Ectodermal cell (in vitro differentiated cells): Measurements from ENCODE around the gene RPS21.

Experiments
- H3K27ac ChIP-seq: 2 replicates; pipeline ENCODE4 v1.7.0; 2013; ENCODE audit warnings: mild to moderate bottlenecking, low read depth, low read length; ENCODE audit not compliant: insufficient read depth, poor library complexity, severe bottlenecking
- H3K27me3 ChIP-seq: 2 replicates; pipeline ENCODE4 v1.7.0; 2013; ENCODE audit warnings: mild to moderate bottlenecking, low read length; ENCODE audit not compliant: insufficient read depth, control insufficient read depth, poor library complexity, severe bottlenecking
- H3K36me3 ChIP-seq: one replicate; pipeline ENCODE4 v1.7.0; 2013; ENCODE audit warnings: low read length; ENCODE audit not compliant: control insufficient read depth, insufficient read depth
- H3K4me1 ChIP-seq: one replicate; pipeline ENCODE4 v1.7.0; 2013; ENCODE audit warnings: low read length; ENCODE audit not compliant: control insufficient read depth, insufficient read depth
- H3K4me3 ChIP-seq: 2 replicates; pipeline ENCODE4 v1.7.0; 2013; ENCODE audit warnings: low read depth, low read length, control low read depth; ENCODE audit not compliant: insufficient read depth
- H3K9me3 ChIP-seq: 2 replicates; pipeline ENCODE4 v1.7.0; 2013; ENCODE audit warnings: mild to moderate bottlenecking, low read length, moderate library complexity; ENCODE audit not compliant: control insufficient read depth
- WGBS, 2 experiments: methylation state at CpG; one replicate each; pipeline ENCODE4 v1.1.7; 2013; ENCODE audit warnings: missing lambda C conversion rate in 2 of 2; 5-methylcytosine and 5-hydroxymethylcytosine counted together

RPS21 gene

GRCh38 chr20:62413896-62414481 is 27.1 kb downstream of the RPS21 start:
- Histone ChIP-seq H3K4me3 (no peak overlapping the region), H3K9me3 (no peaks in the 10 kb centered on the region), H3K27me3 (peaks cover 9% of the 10 kb centered on the region), H3K4me1 (no peaks in the 10 kb centered on the region), H3K36me3 (no peaks in the 10 kb centered on the region), H3K27ac (no peak overlapping the region)
- WGBS, 2 experiments = 87 to 90% methylated on average over 22 of the region's 22 CpGs

GRCh38 chr20:62415354-62416111 is 28.6 kb downstream of the RPS21 start:
- Histone ChIP-seq H3K9me3 (no peaks in the 10 kb centered on the region), H3K27ac (no peak overlapping the region), H3K27me3 (no peaks in the 10 kb centered on the region), H3K4me1 (no peaks in the 10 kb centered on the region), H3K36me3 (no peaks in the 10 kb centered on the region), H3K4me3 (no peak overlapping the region)
- WGBS, 2 experiments = 89 to 92% methylated on average over 24 of the region's 24 CpGs

GRCh38 chr20:62416651-62417637 is 30.0 kb downstream of the RPS21 start:
- Histone ChIP-seq H3K4me1 (no peaks in the 10 kb centered on the region), H3K27me3 (no peaks in the 10 kb centered on the region), H3K27ac (no peak overlapping the region), H3K9me3 (no peaks in the 10 kb centered on the region), H3K4me3 (no peak overlapping the region), H3K36me3 (no peaks in the 10 kb centered on the region)
- WGBS, 2 experiments = 92 to 93% methylated on average over 43 of the region's 43 CpGs

GRCh38 chr20:62417981-62418708 is 31.2 kb downstream of the RPS21 start:
- Histone ChIP-seq H3K27me3 (no peaks in the 10 kb centered on the region), H3K4me1 (no peaks in the 10 kb centered on the region), H3K27ac (no peak overlapping the region), H3K9me3 (no peaks in the 10 kb centered on the region), H3K4me3 (no peak overlapping the region), H3K36me3 (no peaks in the 10 kb centered on the region)
- 93 to 94% methylated on average over 25 of the region's 25 CpGs for WGBS, 2 experiments

- no peak overlapping the region for H3K27ac ChIP-seq
- H3K9me3 ChIP-seq = no peaks in the 10 kb centered on the region
- no peaks in the 10 kb centered on the region for H3K36me3 ChIP-seq
- no peaks in the 10 kb centered on the region for H3K4me1 ChIP-seq
- no peaks in the 10 kb centered on the region for H3K27me3 ChIP-seq
- WGBS, 2 experiments = 91% methylated on average over 19 of the region's 19 CpGs
- H3K4me3 ChIP-seq = no peak overlapping the region
These were observed 32.0 kb downstream of the RPS21 start for GRCh38 chr20:62418709-62419487.

- Histone ChIP-seq H3K4me3 (no peak overlapping the region), H3K27ac (no peak overlapping the region), H3K4me1 (no peaks in the 10 kb centered on the region), H3K27me3 (no peaks in the 10 kb centered on the region), H3K36me3 (no peaks in the 10 kb centered on the region), H3K9me3 (no peaks in the 10 kb centered on the region)
- WGBS, 2 experiments = 94% methylated on average over 9 of the region's 9 CpGs
These were observed 32.9 kb downstream of the RPS21 start for GRCh38 chr20:62419759-62420158.

- no peaks in the 10 kb centered on the region for H3K36me3 ChIP-seq
- H3K27ac ChIP-seq = no peak overlapping the region
- H3K4me3 ChIP-seq = no peak overlapping the region
- WGBS, 2 experiments = 88 to 91% methylated on average over 24 of the region's 24 CpGs
- H3K4me1 ChIP-seq = no peaks in the 10 kb centered on the region
- no peaks in the 10 kb centered on the region for H3K27me3 ChIP-seq
- no peaks in the 10 kb centered on the region for H3K9me3 ChIP-seq
These were observed 34.2 kb downstream of the RPS21 start for GRCh38 chr20:62420846-62421715.

GRCh38 chr20:62421716-62421990 is 34.8 kb downstream of the RPS21 start:
- Histone ChIP-seq H3K27me3 (no peaks in the 10 kb centered on the region), H3K4me3 (no peak overlapping the region)
- 93 to 95% methylated on average over 6 of the region's 6 CpGs for WGBS, 2 experiments

More at GRCh38 chr20:62421716-62421990, 34.8 kb downstream of the RPS21 start:
- H3K4me1 ChIP-seq = peaks cover under 1% of the 10 kb centered on the region
- H3K9me3 ChIP-seq = no peaks in the 10 kb centered on the region
- no peak overlapping the region for H3K27ac ChIP-seq
- H3K36me3 ChIP-seq = no peaks in the 10 kb centered on the region
